Right lobe of liver (tissue), 6 donors: Measurements from ENCODE around the gene SMARCB1. TPM values are rescaled to one million over a fixed set of nuclear protein-coding genes. Genes with fewer than 3 reads are reported as not detected.

Experiments
- ATAC-seq, 4 donors: fragments of 200-7000 bp; cut with Tn5 transposase; one replicate each; pipeline ENCODE4 v1.9.1; 2020; ENCODE audit warnings: mild to moderate bottlenecking in 4 of 4, moderate library complexity in 4 of 4
- DNase-seq, 3 donors: peaks; one replicate each; pipeline ENCODE4 v3.0.0-alpha.2; 2020
- H3K27ac ChIP-seq, 3 donors: fragments of 200-600 bp; one replicate each; pipeline ENCODE4 v1.8.0; 2022
- H3K27me3 ChIP-seq, 2 donors: fragments of 200-600 bp; one replicate each; pipeline ENCODE4 v1.8.0; 2022
- H3K36me3 ChIP-seq, 4 donors: fragments of 200-600 bp; sonication (generic) in 1 of 4; one replicate each; pipeline versions ENCODE4 v1.5.1 to v1.8.0; 2017 to 2022; ENCODE audit warnings: control low read depth in 1 of 4
- H3K4me1 ChIP-seq, 4 donors: fragments of 200-600 bp; sonication (generic) in 1 of 4; one replicate each; pipeline versions ENCODE4 v1.5.1 to v1.8.0; 2017 to 2022; ENCODE audit warnings: control low read depth in 1 of 4
- H3K4me3 ChIP-seq, 3 donors: fragments of 200-600 bp; one replicate each; pipeline ENCODE4 v1.8.0; 2022
- H3K9me3 ChIP-seq, 4 donors: fragments of 200-600 bp; sonication (generic) in 1 of 4; one replicate each; pipeline versions ENCODE4 v1.5.1 to v1.8.0; 2017 to 2022; ENCODE audit warnings: control low read depth in 1 of 4
- CTCF ChIP-seq, 4 donors: fragments of 200-600 bp in 3 of 4; fragments of 450-650 bp in 1 of 4; IDR thresholded peaks; one replicate each; pipeline versions ENCODE4 v1.5.1 to v1.8.0; 2016 to 2022; ENCODE audit warnings: antibody characterized with exemption in 4 of 4, mild to moderate bottlenecking in 2 of 4
- POLR2A ChIP-seq: fragments of 450-650 bp; IDR thresholded peaks from one replicate; pipeline ENCODE4 v1.6.1; 2017; ENCODE audit warnings: antibody characterized with exemption, mild to moderate bottlenecking
- WGBS: methylation state at CpG from one replicate; pipeline ENCODE4 v1.1.6; 2018; ENCODE audit warnings: low coverage, low lambda C conversion rate; ENCODE audit not compliant: insufficient coverage; ENCODE audit errors: missing lambda C conversion rate; 5-methylcytosine and 5-hydroxymethylcytosine counted together
- intact Hi-C, 2 donors: fragments of 100-400 bp; cut with DNase I; formaldehyde crosslinking; loops; one replicate each; pipeline versions ENCODE4 v1.11.2 to v1.14.1; 2022
- total RNA-seq, 6 experiments: library from RNA; depleted of rRNA in 2 of 6; stranded (reverse); fragments of >200 nt in 2 of 6; fragmentation: NEBNext Ultra II Directional in 3 of 6; extraction: Animal tissue kit (Norgen Biotek cat#: 25700) in 3 of 6; gene quantifications; one replicate each; pipeline versions ENCODE4 v1.1.0 to v1.2.4, GENCODE V29; 2016 to 2023
- donor health status: DM: no; HTN: yes; CAD: no.
- donor health status: DM: no; HTN: no; CAD: no.
- donor health status: DM: no; HTN: no; CAD: no.
- donor health status: DM: no; HTN: yes; CAD: no.
- donor health status: DM: no; HTN: yes; CAD: no.

The SMARCB1 gene
- total RNA-seq, 6 experiments from 2014 or later = 19.9 to 70.2 (median 25.3) TPM

DNA sequence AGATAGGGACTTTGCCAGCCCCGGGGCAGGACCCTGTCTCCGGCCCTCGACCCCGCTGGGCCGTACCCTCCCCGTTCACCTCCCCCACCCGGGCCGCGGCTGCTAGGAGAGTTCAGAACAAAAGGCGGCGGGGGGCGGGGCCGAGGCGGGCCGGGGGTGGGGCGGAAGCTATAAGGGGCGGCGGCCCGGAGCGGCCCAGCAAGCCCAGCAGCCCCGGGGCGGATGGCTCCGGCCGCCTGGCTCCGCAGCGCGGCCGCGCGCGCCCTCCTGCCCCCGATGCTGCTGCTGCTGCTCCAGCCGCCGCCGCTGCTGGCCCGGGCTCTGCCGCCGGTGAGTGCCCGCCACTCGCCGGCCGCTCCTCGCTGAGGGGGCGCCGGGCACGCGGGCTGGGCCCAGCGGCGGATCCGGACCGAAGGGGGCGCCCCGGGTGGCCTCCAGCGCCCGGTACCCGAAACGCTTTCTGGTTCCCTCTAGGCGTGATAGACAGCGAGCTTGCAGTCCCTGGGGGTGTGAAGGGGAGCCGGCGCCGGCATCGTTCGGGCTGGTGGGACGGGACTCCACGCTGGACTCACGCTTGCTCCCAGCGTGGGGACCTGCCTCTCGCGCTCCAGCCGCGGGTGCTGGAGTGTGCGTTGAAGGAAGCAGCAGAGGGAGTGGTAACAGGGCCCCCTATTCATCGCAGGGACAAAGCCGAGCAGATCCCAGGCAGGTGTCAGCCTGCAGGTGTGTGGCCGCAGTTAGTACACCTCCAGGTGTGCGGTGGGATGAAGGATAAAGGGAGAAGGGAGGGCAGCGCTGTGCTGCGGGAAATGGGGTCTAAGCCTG lies 13.9 kb upstream of the SMARCB1 start, which contains the start of gene MMP11:
MMP11 (plus strand) TSS at position 201 of the 825 bp plus-strand sequence; CDS start at position 223, 22 bp downstream.
- peak; percentile 63 to 70 (median 64) for DNase-seq
- intact Hi-C loops = no loop called here
- H3K27me3 ChIP-seq = no peaks in the 10 kb centered on the region
- H3K4me1 ChIP-seq = peaks cover 0 to 15% (median 6%) of the 10 kb centered on the region in 4 donors
- TF ChIP-seq CTCF (IDR thresholded peaks at IDR 0.05) = no peak
- no peak for TF ChIP-seq POLR2A
- peak; percentile 14 to 38 (median 26) for ATAC-seq
- no peaks in the 10 kb centered on the region for H3K9me3 ChIP-seq
- H3K4me3 ChIP-seq = peak within 1 kb of the TSS in 2 of 3 donors; percentile 35 to 52
- 23% methylated on average over 9 of the region's 79 CpGs for whole genome bisulfite sequencing
- no peaks in the 10 kb centered on the region for H3K36me3 ChIP-seq
- H3K27ac ChIP-seq = no peak within 1 kb of the TSS

DNA sequence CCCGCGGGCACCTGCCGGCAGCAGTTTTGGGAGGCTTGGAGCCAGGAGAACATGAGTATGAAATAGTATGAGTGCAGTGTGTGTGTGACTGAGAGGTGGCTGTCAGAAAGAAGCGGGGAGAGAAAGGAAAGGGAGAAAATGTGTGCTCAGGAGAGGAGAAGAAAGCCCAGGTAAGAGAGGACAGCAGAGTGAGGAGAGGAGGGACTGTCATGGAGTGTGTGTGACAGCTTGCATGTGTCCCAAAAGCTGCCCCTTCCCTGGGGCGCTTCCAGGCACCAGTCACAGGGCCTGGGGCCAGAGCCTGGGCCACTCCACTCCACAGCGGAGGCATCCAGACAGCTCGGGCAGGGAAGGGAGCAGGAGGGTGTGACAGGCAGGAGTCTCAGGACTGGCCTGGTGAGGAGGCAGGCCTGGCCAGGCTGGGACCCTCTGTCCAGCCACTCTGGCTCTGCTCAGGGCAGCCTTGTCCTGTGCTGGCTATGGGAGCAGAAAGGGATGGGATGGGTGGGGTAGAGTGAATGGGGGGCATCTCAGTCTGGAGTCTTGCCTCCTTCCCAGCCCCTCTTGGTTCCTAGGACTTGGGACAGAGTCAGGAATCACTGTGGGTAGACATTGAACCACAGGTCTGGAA lies 13.2 kb upstream of the SMARCB1 start:
- peak in 1 of 4 donors; percentile 5 for ATAC-seq
- Histone ChIP-seq H3K36me3 (no peaks in the 10 kb centered on the region), H3K4me1 (peaks cover 0 to 12% (median 5%) of the 10 kb centered on the region in 4 donors), H3K27me3 (no peaks in the 10 kb centered on the region), H3K4me3 (no peak overlapping the region), H3K27ac (no peak overlapping the region), H3K9me3 (no peaks in the 10 kb centered on the region)
- TF ChIP-seq POLR2A (no peak), CTCF (IDR thresholded peaks at IDR 0.05) (no peak)
- intact Hi-C loops = no loop called here
- 43% methylated on average over 4 of the region's 7 CpGs for WGBS
- no peak for DNase-seq

DNA sequence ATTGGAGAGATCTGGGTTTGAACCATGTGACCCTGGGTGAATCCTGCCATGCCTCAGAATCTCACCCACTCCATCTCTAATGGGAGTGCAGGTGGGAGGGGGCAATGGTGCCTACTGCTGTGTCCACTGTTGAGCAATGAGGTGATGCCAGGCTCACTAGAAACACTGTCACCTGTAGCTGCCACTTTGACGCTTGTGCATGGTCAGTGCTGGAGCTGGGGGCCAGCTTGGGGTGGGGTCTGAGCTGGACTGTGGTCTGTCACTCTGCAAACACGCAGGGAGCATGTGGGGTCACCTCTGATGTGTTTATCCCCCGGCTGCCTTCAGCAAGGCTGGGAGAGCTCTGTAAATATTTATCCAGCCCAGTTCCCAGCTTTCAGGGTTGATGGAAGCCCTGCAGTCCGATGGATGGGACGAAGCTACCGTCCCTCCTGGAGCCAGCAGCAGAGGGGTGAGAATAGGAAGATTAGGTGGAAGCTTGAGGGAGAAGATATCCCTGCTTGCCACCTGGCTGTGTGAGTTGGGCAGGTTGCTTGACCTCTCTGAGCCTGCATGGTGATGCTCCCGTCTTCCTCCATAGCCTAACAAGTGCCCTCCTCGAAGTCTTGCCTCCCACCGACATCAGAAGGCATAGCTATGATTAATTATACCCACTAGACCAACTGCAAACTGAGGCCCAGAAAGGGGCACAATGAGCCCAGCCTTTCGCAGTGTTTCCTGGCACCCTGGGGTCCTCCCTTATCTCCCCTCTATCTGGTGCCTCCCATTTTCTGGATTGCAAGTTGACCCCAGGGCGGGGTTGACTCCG lies 12.4 kb upstream of the SMARCB1 start:
- intact Hi-C loops = no loop called here
- ATAC-seq = peak in 1 of 4 donors; percentile 8
- Histone ChIP-seq H3K4me1 (peaks cover 0 to 9% (median 2%) of the 10 kb centered on the region in 4 donors), H3K36me3 (no peaks in the 10 kb centered on the region), H3K9me3 (no peaks in the 10 kb centered on the region), H3K27ac (no peak overlapping the region), H3K4me3 (no peak overlapping the region), H3K27me3 (no peaks in the 10 kb centered on the region)
- WGBS = 30% methylated on average over 4 of the region's 12 CpGs
- no peak for TF ChIP-seq CTCF (IDR thresholded peaks at IDR 0.05)
- TF ChIP-seq POLR2A = no peak
- DNase-seq = no peak

DNA sequence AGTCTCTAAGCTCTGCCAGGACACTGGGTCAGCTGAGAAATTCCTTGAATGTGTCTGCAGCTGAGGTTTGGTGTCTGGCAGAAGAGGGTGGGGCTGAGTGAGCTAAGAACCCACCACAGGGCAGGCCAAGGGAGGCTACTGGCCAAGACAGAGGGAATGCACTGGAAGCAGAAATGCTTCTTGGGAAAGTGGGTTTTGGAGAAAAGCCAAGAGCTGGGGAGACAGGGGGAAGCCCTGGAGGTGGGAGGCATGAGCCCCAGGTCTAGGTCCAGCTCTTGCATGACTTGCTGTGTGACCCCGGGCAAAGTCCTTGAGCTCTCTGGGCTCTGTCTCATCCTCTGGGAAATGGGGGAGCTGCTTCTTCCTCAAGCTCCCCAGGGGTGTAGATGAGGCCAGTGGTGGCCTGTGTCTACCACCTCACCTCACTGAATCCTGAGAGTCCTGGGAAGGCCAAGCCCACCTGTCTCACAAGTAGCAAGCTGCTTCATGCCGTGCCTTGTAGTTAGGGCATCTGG lies 11.8 kb upstream of the SMARCB1 start:
- intact Hi-C loops = loop anchor here (5.0 kb wide), 2 partner anchors 67 to 72 kb away; no protein-coding TSS in a partner anchor
- WGBS = 72% methylated on average over 2 of the region's 2 CpGs
- no peaks in the 10 kb centered on the region for H3K27me3 ChIP-seq
- H3K27ac ChIP-seq = no peak overlapping the region
- peaks cover 0 to 9% (median 2%) of the 10 kb centered on the region in 4 donors for H3K4me1 ChIP-seq
- no peak for ATAC-seq
- H3K36me3 ChIP-seq = no peaks in the 10 kb centered on the region
- H3K4me3 ChIP-seq = no peak overlapping the region
- DNase-seq = no peak
- no peak for TF ChIP-seq POLR2A
- TF ChIP-seq CTCF (IDR thresholded peaks at IDR 0.05) = no peak
- no peaks in the 10 kb centered on the region for H3K9me3 ChIP-seq
